MM.1S (cell line): ENCODE results near the gene SRSF6.
"Not testable (repeated sequence)": the region's sequence is repeated elsewhere in the genome, so short reads cannot be mapped to it uniquely, and the experiment has no call there.

Experiments
- DNase-seq: peaks from one replicate; pipeline ENCODE4 v3.0.0-alpha.2; 2015
- H2AFZ ChIP-seq: fragments of 300-600 bp; sonication (generic); 2 replicates; pipeline ENCODE4 v1.6.0; 2016; ENCODE audit warnings: antibody characterized with exemption, low read length
- H3F3A ChIP-seq: fragments of 300-600 bp; sonication (generic); 2 replicates; pipeline ENCODE4 v1.6.1; 2016; ENCODE audit warnings: mild to moderate bottlenecking, antibody characterized with exemption, low read length, moderate library complexity, mixed read lengths; ENCODE audit not compliant: insufficient read depth
- H3K27ac ChIP-seq: fragments of 300-600 bp; sonication (generic); 2 replicates; pipeline ENCODE4 v1.5.1; 2016; ENCODE audit warnings: mild to moderate bottlenecking, low read length
- H3K27me3 ChIP-seq: fragments of 300-600 bp; sonication (generic); replicated peaks from 2 replicates; pipeline ENCODE4 v1.6.0; 2016; ENCODE audit warnings: low read length; ENCODE audit not compliant: insufficient read depth
- H3K36me3 ChIP-seq: fragments of 300-600 bp; sonication (generic); replicated peaks from 2 replicates; pipeline ENCODE4 v1.6.1; 2016; ENCODE audit warnings: mild to moderate bottlenecking, low read length, mixed read lengths; ENCODE audit not compliant: insufficient read depth
- H3K4me1 ChIP-seq: fragments of 300-600 bp; sonication (generic); 2 replicates; pipeline ENCODE4 v1.6.1; 2016; ENCODE audit warnings: low read length, mixed read lengths
- H3K4me2 ChIP-seq: fragments of 300-600 bp; sonication (generic); 2 replicates; pipeline ENCODE4 v1.6.0; 2016; ENCODE audit warnings: low read depth, low read length
- H3K4me3 ChIP-seq: fragments of 300-600 bp; sonication (generic); 2 replicates; pipeline ENCODE4 v1.5.1; 2016; ENCODE audit warnings: low read length, mixed read lengths
- H3K79me2 ChIP-seq: fragments of 300-600 bp; sonication (generic); 2 replicates; pipeline ENCODE4 v1.6.1; 2016; ENCODE audit warnings: mixed run types, low read length, mixed read lengths
- H3K9ac ChIP-seq: fragments of 300-600 bp; sonication (generic); 2 replicates; pipeline ENCODE4 v1.6.1; 2016; ENCODE audit warnings: low read length, mixed read lengths
- H3K9me2 ChIP-seq: fragments of 300-600 bp; sonication (generic); replicated peaks from 2 replicates; pipeline ENCODE4 v1.6.1; 2016; ENCODE audit warnings: mild to moderate bottlenecking, low read length, mixed read lengths; ENCODE audit not compliant: insufficient read depth
- H3K9me3 ChIP-seq: fragments of 300-600 bp; sonication (generic); replicated peaks from 2 replicates; pipeline ENCODE4 v1.6.1; 2016; ENCODE audit warnings: mild to moderate bottlenecking, low read length, mixed read lengths; ENCODE audit not compliant: insufficient read depth
- H4K20me1 ChIP-seq: fragments of 300-600 bp; sonication (generic); 2 replicates; pipeline ENCODE4 v1.6.1; 2016; ENCODE audit warnings: mild to moderate bottlenecking, low read length, moderate library complexity, mixed read lengths; ENCODE audit not compliant: insufficient read depth
- EZH2 ChIP-seq: fragments of 300-600 bp; sonication (generic); optimal IDR thresholded peaks from 2 replicates; pipeline ENCODE3; 2017; ENCODE audit warnings: low read depth, mild to moderate bottlenecking, antibody characterized with exemption, low read length, mixed read lengths
- EZH2phosphoT487 ChIP-seq: fragments of 300-600 bp; sonication (generic); IDR thresholded peaks from 2 replicates; pipeline ENCODE4 v1.6.1; 2018; ENCODE audit warnings: antibody characterized with exemption, low read length
- TF ChIP-seq, protein P1 (sequence below): fragments of 300-600 bp; sonication (generic); IDR thresholded peaks from 2 replicates; pipeline ENCODE4 v1.5.1; 2016; ENCODE audit warnings: antibody characterized with exemption, low read length, mixed read lengths

Gene SRSF6

GRCh38 chr20:43444107-43444506 lies 13.6 kb upstream of the SRSF6 start:
- TF ChIP-seq EZH2 (no peak), EZH2phosphoT487 (no peak)
- TF ChIP-seq, protein P1, sequence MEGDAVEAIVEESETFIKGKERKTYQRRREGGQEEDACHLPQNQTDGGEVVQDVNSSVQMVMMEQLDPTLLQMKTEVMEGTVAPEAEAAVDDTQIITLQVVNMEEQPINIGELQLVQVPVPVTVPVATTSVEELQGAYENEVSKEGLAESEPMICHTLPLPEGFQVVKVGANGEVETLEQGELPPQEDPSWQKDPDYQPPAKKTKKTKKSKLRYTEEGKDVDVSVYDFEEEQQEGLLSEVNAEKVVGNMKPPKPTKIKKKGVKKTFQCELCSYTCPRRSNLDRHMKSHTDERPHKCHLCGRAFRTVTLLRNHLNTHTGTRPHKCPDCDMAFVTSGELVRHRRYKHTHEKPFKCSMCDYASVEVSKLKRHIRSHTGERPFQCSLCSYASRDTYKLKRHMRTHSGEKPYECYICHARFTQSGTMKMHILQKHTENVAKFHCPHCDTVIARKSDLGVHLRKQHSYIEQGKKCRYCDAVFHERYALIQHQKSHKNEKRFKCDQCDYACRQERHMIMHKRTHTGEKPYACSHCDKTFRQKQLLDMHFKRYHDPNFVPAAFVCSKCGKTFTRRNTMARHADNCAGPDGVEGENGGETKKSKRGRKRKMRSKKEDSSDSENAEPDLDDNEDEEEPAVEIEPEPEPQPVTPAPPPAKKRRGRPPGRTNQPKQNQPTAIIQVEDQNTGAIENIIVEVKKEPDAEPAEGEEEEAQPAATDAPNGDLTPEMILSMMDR: no peak
- no peaks in the 10 kb centered on the region for H3K9me3 ChIP-seq
- no peaks in the 10 kb centered on the region for H3K27me3 ChIP-seq
- no peak overlapping the region for H3K4me2 ChIP-seq
- no peak for DNase-seq
- no peaks in the 10 kb centered on the region for H3F3A ChIP-seq
- no peaks in the 10 kb centered on the region for H4K20me1 ChIP-seq
- no peaks in the 10 kb centered on the region for H3K4me1 ChIP-seq
- no peak overlapping the region for H3K27ac ChIP-seq
- H3K4me3 ChIP-seq: no peak overlapping the region
- H3K36me3 ChIP-seq: no peaks in the 10 kb centered on the region
- no peaks in the 10 kb centered on the region for H3K9me2 ChIP-seq
- H3K9ac ChIP-seq: no peak overlapping the region
- H3K79me2 ChIP-seq: no peaks in the 10 kb centered on the region
- no peak overlapping the region for H2AFZ ChIP-seq

- Histone ChIP-seq H3K36me3 (no peaks in the 10 kb centered on the region), H3K4me1 (no peaks in the 10 kb centered on the region), H3K27me3 (no peaks in the 10 kb centered on the region), H3K4me2 (no peak overlapping the region), H3K9ac (no peak overlapping the region), H2AFZ (no peak overlapping the region), H3K9me2 (no peaks in the 10 kb centered on the region), H4K20me1 (no peaks in the 10 kb centered on the region), H3K4me3 (no peak overlapping the region), H3K27ac (no peak overlapping the region), H3F3A (no peaks in the 10 kb centered on the region), H3K79me2 (no peaks in the 10 kb centered on the region), H3K9me3 (no peaks in the 10 kb centered on the region)
- DNase-seq: no peak
- TF ChIP-seq EZH2: no peak
- no peak for TF ChIP-seq EZH2phosphoT487
- TF ChIP-seq, protein P1: no peak
Observed at GRCh38 chr20:43446361-43446879, 11.3 kb upstream of the SRSF6 start.

DNA sequence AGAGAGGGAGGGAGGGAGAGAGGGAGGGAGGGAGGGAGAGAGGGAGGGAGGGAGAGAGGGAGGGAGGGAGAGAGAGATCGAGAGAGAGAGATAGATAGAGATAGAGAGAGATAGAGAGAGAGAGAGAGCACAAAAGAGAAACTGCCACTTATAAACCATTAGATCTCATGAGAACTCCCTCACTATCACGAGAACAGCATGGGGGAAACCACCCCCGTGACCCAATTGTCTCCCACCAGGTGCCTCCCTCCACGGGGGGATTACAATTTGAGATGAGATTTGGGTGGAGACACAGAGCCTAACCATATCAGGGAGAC lies 9.3 kb upstream of the SRSF6 start:
- DNase-seq, H3K79me2 ChIP-seq, H3K9ac ChIP-seq, H3F3A ChIP-seq, H3K9me3 ChIP-seq, H3K4me1 ChIP-seq, H3K27me3 ChIP-seq, H3K9me2 ChIP-seq, H3K4me3 ChIP-seq, H3K27ac ChIP-seq, H4K20me1 ChIP-seq, H3K36me3 ChIP-seq, H3K4me2 ChIP-seq: not testable (repeated sequence)
- H2AFZ ChIP-seq: 0 out of 2 replicates have a peak overlapping the region, but pooled peaks have one; percentile 13

DNA sequence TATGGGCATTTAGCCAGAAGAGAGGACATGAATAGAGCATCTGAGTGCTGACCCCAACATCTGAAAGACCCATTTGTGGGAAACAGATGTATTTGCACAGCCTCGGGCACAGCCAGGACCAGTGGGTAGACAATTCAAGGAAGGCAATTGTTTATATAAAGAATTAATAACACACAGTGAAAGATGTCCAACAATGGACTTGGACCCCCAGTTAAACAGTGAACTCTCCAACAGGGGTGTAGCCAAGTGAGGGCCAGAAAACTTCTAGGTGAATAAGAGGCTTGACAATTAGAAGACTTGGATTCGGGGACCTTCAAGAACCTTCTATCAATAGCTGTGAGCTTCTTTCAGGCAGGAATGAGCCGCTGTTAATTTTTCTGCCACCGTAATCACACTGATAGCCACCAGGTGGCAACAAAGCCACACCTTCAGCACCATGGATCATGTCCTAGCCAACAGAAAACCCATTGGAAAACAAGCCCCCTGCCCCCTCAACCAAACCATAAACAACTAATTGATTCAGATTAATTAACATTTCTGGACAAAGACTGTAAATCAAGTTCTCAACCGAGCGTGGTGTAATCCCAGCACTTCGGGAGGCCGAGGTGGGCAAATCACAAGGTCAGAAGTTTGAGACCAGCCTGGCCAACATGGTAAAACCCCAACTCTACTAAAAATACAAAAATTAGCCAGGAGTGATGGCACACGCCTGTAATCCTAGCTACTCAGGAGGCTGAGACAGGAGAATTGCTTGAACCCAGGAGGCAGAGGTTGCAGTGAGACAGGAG lies 8.8 kb upstream of the SRSF6 start:
- DNase-seq: peak; percentile 40
- peak overlapping the region; percentile 13; the same call in 1 of the 2 replicates for H2AFZ ChIP-seq
- H3K4me1 ChIP-seq: no peaks in the 10 kb centered on the region
- H3K27me3 ChIP-seq: no peaks in the 10 kb centered on the region
- H3F3A ChIP-seq: no peaks in the 10 kb centered on the region
- no peak overlapping the region for H3K9ac ChIP-seq
- TF ChIP-seq EZH2: no peak
- TF ChIP-seq, protein P1: peak; percentile 75
- no peak overlapping the region for H3K4me3 ChIP-seq
- H4K20me1 ChIP-seq: no peaks in the 10 kb centered on the region
- H3K9me2 ChIP-seq: no peaks in the 10 kb centered on the region
- no peak overlapping the region for H3K27ac ChIP-seq
- no peaks in the 10 kb centered on the region for H3K9me3 ChIP-seq
- H3K4me2 ChIP-seq: no peak overlapping the region
- no peaks in the 10 kb centered on the region for H3K36me3 ChIP-seq
- H3K79me2 ChIP-seq: no peaks in the 10 kb centered on the region
